K562 (cell line): ENCODE data around the gene BMP2K. TPM values are rescaled to one million over a fixed set of nuclear protein-coding genes. Genes with fewer than 3 reads are reported as not detected.
A peak's percentile ranks its signal among the peaks of the same experiment; 100 is the strongest.

Experiments used
- ATAC-seq: fragments of 200-7000 bp; cut with Tn5 transposase; 3 replicates; pipeline ENCODE4 v1.9.1; 2020; ENCODE audit warnings: moderate library complexity
- BruUV-seq: library from RNA; stranded (reverse); fragments of 400-500 nt; replicated peaks from 2 replicates; lab custom pipeline; 2021; lab: Mats Ljungman, UMichigan
- CTCF ChIA-PET: fragments of 300-600 bp; formaldehyde crosslinking; extraction: SDS; loops from one replicate; lab custom pipeline; 2021; ENCODE audit warnings: low intra/inter-chr PET ratio; lab: Yijun Ruan, JAX
- POLR2A ChIA-PET: fragments of 300-600, 350-650 bp; sonication (Branson Sonifier 250); formaldehyde crosslinking; extraction: SDS; loops from one replicate; lab custom pipeline; 2021; ENCODE audit warnings: antibody characterized with exemption, inconsistent platforms; lab: Yijun Ruan, JAX
- DNase-seq, 4 experiments: peaks; one replicate each; pipeline versions ENCODE4 v3.0.0 to v3.0.0-alpha.2; 2011 to 2018; ENCODE audit warnings: low spot score in 3 of 4, mixed read lengths in 3 of 4; ENCODE audit errors: extremely low read depth in 1 of 4
- FAIRE-seq: peaks from 2 replicates; lab custom pipeline; 2011; peaks lifted over from hg19 to GRCh38; lab: Jason Lieb, UNC
- H2AFZ ChIP-seq: 2 replicates; pipeline ENCODE4 v1.6.0; 2011; ENCODE audit warnings: low read depth, low read length, control low read depth, inconsistent platforms
- H3K27ac ChIP-seq: fragments of 200-600 bp; 3 replicates; pipeline ENCODE4 v1.8.0; 2011; ENCODE audit warnings: low read depth, mild to moderate bottlenecking, control low read depth, inconsistent platforms, low read length, moderate library complexity, mixed read lengths; ENCODE audit errors: extremely low read depth
- H3K27me3 ChIP-seq, 2 experiments: fragments of 300-600 bp in 1 of 2; 2 replicates in 1 of 2; 3 replicates in 1 of 2; pipeline versions ENCODE4 v1.6.0 to v1.8.0; 2011; ENCODE audit warnings: inconsistent platforms in 2 of 2, low read length in 2 of 2, mild to moderate bottlenecking in 1 of 2, mixed read lengths in 1 of 2, moderate library complexity in 1 of 2; ENCODE audit not compliant: control insufficient read depth in 2 of 2, insufficient read depth in 2 of 2
- H3K36me3 ChIP-seq: fragments of 300-600 bp; 3 replicates; pipeline ENCODE4 v1.8.0; 2011; ENCODE audit warnings: mild to moderate bottlenecking, low read length, inconsistent platforms; ENCODE audit not compliant: control insufficient read depth, insufficient read depth
- H3K4me1 ChIP-seq, 2 experiments: fragments of 200-600 bp in 1 of 2; replicated peaks in 1 of 2; 2 replicates in 1 of 2; 3 replicates in 1 of 2; pipeline versions ENCODE4 v1.5.1 to v1.8.0; 2011; ENCODE audit warnings: inconsistent platforms in 2 of 2, low read length in 2 of 2, mild to moderate bottlenecking in 1 of 2, mixed read lengths in 1 of 2, moderate library complexity in 1 of 2; ENCODE audit not compliant: control insufficient read depth in 2 of 2, insufficient read depth in 2 of 2
- H3K4me2 ChIP-seq: 2 replicates; pipeline ENCODE4 v1.6.1; 2011; ENCODE audit warnings: low read length, control low read depth, inconsistent platforms, mixed read lengths; ENCODE audit not compliant: insufficient read depth
- H3K4me3 ChIP-seq: fragments of 200-600 bp; sonication (generic), shearing (Covaris generic); 2 replicates; pipeline ENCODE4 v1.5.1; 2016; ENCODE audit warnings: control low read depth, inconsistent platforms
- H3K79me2 ChIP-seq: fragments of 200-600 bp; 3 replicates; pipeline ENCODE4 v1.8.0; 2011; ENCODE audit warnings: low read length, inconsistent platforms; ENCODE audit not compliant: control insufficient read depth, insufficient read depth
- H3K9ac ChIP-seq, 2 experiments: 2 replicates each; pipeline versions ENCODE4 v1.6.0 to v1.6.1; 2011; ENCODE audit warnings: low read depth in 2 of 2, low read length in 2 of 2, control low read depth in 1 of 2, inconsistent platforms in 1 of 2, mild to moderate bottlenecking in 1 of 2, mixed read lengths in 1 of 2; ENCODE audit not compliant: insufficient read depth in 1 of 2
- H3K9me1 ChIP-seq: one replicate; pipeline ENCODE4 v1.6.0; 2011; ENCODE audit warnings: inconsistent platforms, mild to moderate bottlenecking, low read length, moderate library complexity; ENCODE audit not compliant: control insufficient read depth, insufficient read depth
- H3K9me3 ChIP-seq: replicated peaks from 2 replicates; pipeline ENCODE4 v1.5.1; 2011; ENCODE audit warnings: low read depth, low read length, inconsistent platforms; ENCODE audit not compliant: control insufficient read depth, insufficient read depth
- H4K20me1 ChIP-seq: replicated peaks from 2 replicates; pipeline ENCODE4 v1.6.1; 2011; ENCODE audit warnings: low read length, inconsistent platforms, mixed read lengths; ENCODE audit not compliant: control insufficient read depth, insufficient read depth
- ASH1L ChIP-seq: fragments of 450-650 bp; IDR thresholded peaks from 2 replicates; pipeline ENCODE4 v1.6.1; 2018; ENCODE audit warnings: borderline replicate concordance, mild to moderate bottlenecking, low read depth; ENCODE audit not compliant: partially characterized antibody
- CHD4 ChIP-seq: fragments of 200-600 bp; sonication (generic); IDR thresholded peaks from 3 replicates; pipeline ENCODE4 v1.6.1; 2012; ENCODE audit warnings: low read depth, mild to moderate bottlenecking, mixed read lengths, low read length, inconsistent platforms; ENCODE audit not compliant: insufficient read depth, insufficient replicate concordance, poor library complexity, severe bottlenecking
- HDAC3 ChIP-seq: fragments of 450-650 bp; IDR thresholded peaks from 2 replicates; pipeline ENCODE4 v1.6.1; 2018; ENCODE audit warnings: borderline replicate concordance, mild to moderate bottlenecking, moderate library complexity; ENCODE audit not compliant: partially characterized antibody
- NONO ChIP-seq, 2 experiments: fragments of 200-400 bp in 1 of 2; fragments of 450-650 bp in 1 of 2; formaldehyde crosslinking in 1 of 2; IDR thresholded peaks; 2 replicates each; pipeline ENCODE4 v1.6.1; 2017; ENCODE audit warnings: low read depth in 2 of 2, mild to moderate bottlenecking in 2 of 2, moderate library complexity in 2 of 2, low read length in 1 of 2
- PML ChIP-seq: IDR thresholded peaks from 2 replicates; pipeline ENCODE4 v1.6.1; 2012; ENCODE audit warnings: low read length, inconsistent platforms
- TAF15 ChIP-seq: fragments of 200-400 bp; formaldehyde crosslinking; IDR thresholded peaks from 2 replicates; pipeline ENCODE4 v1.6.1; 2017; ENCODE audit warnings: mild to moderate bottlenecking, low read depth, low read length, moderate library complexity
- ZBTB40 ChIP-seq, 2 experiments: fragments of 450-650 bp in 1 of 2; sonication (generic) in 1 of 2; formaldehyde crosslinking in 1 of 2; IDR thresholded peaks; 2 replicates each; pipeline versions ENCODE4 v1.7.1 to v1.9.0; 2016 to 2022; ENCODE audit warnings: inconsistent platforms in 1 of 2, mild to moderate bottlenecking in 1 of 2, missing genetic modification reagents in 1 of 2
- ZBTB7A ChIP-seq: IDR thresholded peaks from 2 replicates; pipeline ENCODE4 v1.6.1; 2011; ENCODE audit warnings: low read depth, mild to moderate bottlenecking, low read length, moderate library complexity, borderline replicate concordance; ENCODE audit not compliant: control insufficient read depth
- WGBS: fragments of 100-300 bp; shearing (Covaris generic); methylation state at CpG from one replicate; pipeline ENCODE4 v1.1.6; 2016; ENCODE audit warnings: low coverage, mixed read lengths; ENCODE audit not compliant: insufficient coverage; ENCODE audit errors: missing lambda C conversion rate; 5-methylcytosine and 5-hydroxymethylcytosine counted together
- in situ Hi-C: fragments of 300-500 bp; cut with MboI; formaldehyde crosslinking; loops from 4 replicates; pipeline ENCODE4 v1.15.0; 2018; ENCODE audit warnings: inconsistent platforms, mixed read lengths
- intact Hi-C: fragments of 100-400 bp; cut with micrococcal nuclease; formaldehyde crosslinking; loops from 2 replicates; pipeline ENCODE4 v1.14.2; 2022
- polyA plus RNA-seq, 8 experiments: library from polyadenylated mRNA; depleted of rRNA in 4 of 8; stranded (reverse) in 5 of 8; unstranded in 3 of 8; fragments of >200 nt; fragmentation: Nextera tagmentation in 2 of 8; fragmentation: Illumina TruSeq in 1 of 8; extraction: Ambion mirVana in 2 of 8; extraction: Trizol in 1 of 8; gene quantifications; 2 replicates each; pipeline versions ENCODE4 v1.2.1 to v1.2.3, GENCODE V29; 2011 to 2014; ENCODE audit warnings: inconsistent platforms in 1 of 8, missing spikeins in 1 of 8
- total RNA-seq, 7 experiments: library from RNA; depleted of rRNA in 6 of 7; stranded (reverse); fragments of >200 nt in 6 of 7; fragmentation: Illumina TruSeq in 2 of 7; extraction: Trizol in 2 of 7; gene quantifications; 2 replicates each; pipeline versions ENCODE4 v1.2.1 to v1.2.3, GENCODE V29; 2011 to 2021; ENCODE audit warnings: low replicate concordance in 1 of 7

BMP2K gene
- total and polyA plus RNA-seq, 9 of the 15 experiments (the other 6 are each of a cell fraction or from before 2014, with no cell fraction given): 17.0 to 217 (median 104) TPM

- TF ChIP-seq HDAC3 (peak; percentile 21), TAF15 (no peak)
These were observed 2.4 kb downstream of the BMP2K start (continued) for GRCh38 chr4:78778530-78778929.

GRCh38 chr4:78779280-78779679 lies 3.1 kb downstream of the BMP2K start:
- no TSS peak for BruUV-seq
- Histone ChIP-seq H3K4me3 (peak overlapping the region; percentile 89), H3K9me3 (no peaks in the 10 kb centered on the region), H3K4me1 (peaks cover 11 to 42% of the 10 kb centered on the region in 2 experiments), H3K9ac (peak overlapping the region; percentile 8 to 85; a peak in 3 of 4 replicates), H3K4me2 (peak overlapping the region; percentile 96), H4K20me1 (peaks cover 20% of the 10 kb centered on the region), H2AFZ (no peak overlapping the region), H3K79me2 (peaks cover 95% of the 10 kb centered on the region), H3K27ac (peak overlapping the region; percentile 98), H3K27me3 (no peaks in the 10 kb centered on the region), H3K36me3 (peaks cover 50% of the 10 kb centered on the region), H3K9me1 (peaks cover 4% of the 10 kb centered on the region)
- ATAC-seq (peak; percentile 5), DNase-seq (no peak), FAIRE-seq (no peak)
- CTCF ChIA-PET: interaction anchor here (0.6 kb wide), 1 partner anchor 83 kb away, joined by 3 read pairs; no protein-coding TSS in a partner anchor
- in situ Hi-C loops: no loop called here
- intact Hi-C loops: loop anchor here (5.0 kb wide), 1 partner anchor 83 kb away; no protein-coding TSS in a partner anchor
- 5% methylated on average over 2 of the region's 2 CpGs for WGBS
- POLR2A ChIA-PET: interaction anchor here (1.2 kb wide), 1 partner anchor 10 kb away, joined by 4 read pairs; no protein-coding TSS in a partner anchor
- TF ChIP-seq CHD4 (no peak), ASH1L (no peak), ZBTB7A (no peak), NONO (IDR thresholded peaks at IDR 0.05; ENCODE audit: low read depth in 2 of 2, low read length in 1 of 2) (no peak), PML (peak; percentile 39; the same call in 1 of the 2 replicates), ZBTB40 (IDR thresholded peaks at IDR 0.05) (no peak), ZBTB40 (CRISPR knock-in tag; IDR thresholded peaks at IDR 0.05) (no peak)
